GM19239 (cell line): ENCODE measurements around the gene KIAA1217.

ENCODE experiments used
- DNase-seq: peaks from one replicate; pipeline ENCODE4 v3.0.0; 2011; ENCODE audit warnings: low spot score; ENCODE audit not compliant: insufficient read length
- FAIRE-seq: peaks from 2 replicates; lab custom pipeline; 2011; peaks lifted over from hg19 to GRCh38; lab: Jason Lieb, UNC

The KIAA1217 gene

DNA sequence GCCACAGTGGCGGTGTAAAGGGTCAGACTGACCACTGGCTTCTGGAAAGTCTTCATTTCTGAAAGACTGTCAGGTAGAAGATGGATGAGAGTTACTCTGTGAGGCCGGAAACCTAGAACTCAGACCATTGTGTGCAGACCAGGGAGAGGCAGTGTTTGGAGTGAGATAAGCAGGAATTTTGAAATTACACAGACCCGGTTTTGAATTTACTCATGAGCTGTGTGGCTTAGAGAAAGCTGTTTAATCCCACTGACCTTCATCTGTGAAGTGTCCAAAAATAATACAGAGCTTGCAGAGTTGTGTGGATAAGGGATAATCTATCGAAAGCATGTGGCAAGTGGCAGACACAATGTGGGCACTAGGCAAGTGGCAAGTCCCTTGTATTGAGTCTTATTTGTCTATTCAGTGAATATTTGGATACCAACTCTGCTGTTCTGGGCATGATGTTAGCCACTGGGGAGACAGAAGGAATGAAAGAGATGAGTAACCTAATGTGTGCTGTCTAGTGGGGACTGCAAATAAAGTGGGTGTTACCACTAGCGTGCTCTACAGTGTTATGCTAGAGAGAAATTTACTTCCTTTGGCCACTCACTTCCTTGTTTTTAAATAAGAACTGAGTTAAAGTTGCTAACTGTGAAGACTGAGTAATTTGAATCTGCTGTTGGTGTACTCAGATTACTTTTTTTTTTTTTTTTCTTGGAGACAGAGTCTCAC lies 69.4 kb downstream of the KIAA1217 start:
- FAIRE-seq = no peak
- DNase-seq = no peak

DNA sequence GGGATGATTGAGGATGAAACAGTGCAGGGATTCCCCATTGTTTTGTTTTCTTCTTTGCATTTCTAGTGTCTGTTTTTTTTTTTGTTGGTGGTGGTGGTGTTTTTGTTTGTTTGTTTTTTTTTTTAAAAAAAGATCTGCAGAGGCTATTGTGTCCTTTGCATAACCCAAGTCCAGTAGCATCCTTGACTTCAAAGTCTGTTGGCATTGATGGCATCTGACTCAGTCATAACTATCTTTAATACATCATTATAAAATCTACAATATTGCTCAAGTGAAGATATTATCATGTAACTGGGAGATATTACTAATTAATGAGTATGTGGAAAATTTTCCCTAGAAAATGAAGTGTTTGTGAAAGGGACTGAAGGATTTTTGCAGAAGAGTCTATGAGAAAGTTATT lies 70.2 kb downstream of the KIAA1217 start:
- FAIRE-seq (no peak), DNase-seq (no peak)

DNA sequence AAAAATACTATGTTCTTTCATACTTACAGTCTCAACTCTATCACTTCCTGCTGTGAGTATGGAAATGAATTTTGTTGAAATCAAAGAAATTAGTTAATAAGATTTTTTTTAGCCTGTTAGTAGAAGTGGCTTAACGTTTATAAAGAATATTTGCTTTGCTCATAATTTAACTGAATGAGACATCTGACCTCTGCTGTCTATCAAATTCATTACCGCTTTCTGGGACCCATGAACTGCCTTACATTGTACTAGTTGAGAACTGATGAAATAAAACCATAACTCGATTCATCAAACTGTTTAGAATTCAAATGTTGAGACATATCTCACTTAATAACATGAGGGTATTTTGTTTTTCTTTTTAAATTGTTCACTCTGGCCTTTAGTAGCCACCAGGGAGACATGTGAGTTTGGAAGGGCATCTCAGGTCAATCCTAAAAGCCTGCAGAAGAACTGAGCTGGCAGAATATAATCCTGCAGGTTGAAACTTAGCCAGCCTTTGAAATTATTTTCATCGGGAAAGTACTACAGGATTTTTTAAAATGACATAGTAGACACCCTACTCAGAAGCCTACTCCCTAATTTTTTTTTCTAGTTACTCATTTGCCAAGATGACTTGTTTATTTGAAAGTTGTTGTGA lies 78.7 kb downstream of the KIAA1217 start:
- DNase-seq (no peak), FAIRE-seq (no peak)

DNA sequence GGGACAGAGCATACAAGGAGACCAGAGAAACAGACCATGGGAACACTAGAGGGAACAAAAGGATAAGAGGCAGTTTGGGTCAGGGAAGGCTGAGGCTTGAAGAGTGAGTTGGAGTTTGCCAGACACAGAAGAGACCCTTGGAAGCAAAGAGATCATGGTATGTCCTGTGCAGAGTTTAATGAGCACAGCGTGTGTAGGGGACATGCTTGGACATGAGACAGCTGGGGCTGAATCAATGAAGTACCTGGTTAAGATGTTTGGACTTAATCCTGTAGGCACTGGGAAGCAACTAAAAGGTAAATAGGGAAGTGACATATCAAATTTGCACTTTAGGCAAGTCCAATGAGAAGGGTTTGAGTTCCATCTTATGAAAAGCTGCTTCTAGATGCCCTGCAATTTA lies 79.6 kb downstream of the KIAA1217 start:
- DNase-seq (no peak), FAIRE-seq (no peak)

DNA sequence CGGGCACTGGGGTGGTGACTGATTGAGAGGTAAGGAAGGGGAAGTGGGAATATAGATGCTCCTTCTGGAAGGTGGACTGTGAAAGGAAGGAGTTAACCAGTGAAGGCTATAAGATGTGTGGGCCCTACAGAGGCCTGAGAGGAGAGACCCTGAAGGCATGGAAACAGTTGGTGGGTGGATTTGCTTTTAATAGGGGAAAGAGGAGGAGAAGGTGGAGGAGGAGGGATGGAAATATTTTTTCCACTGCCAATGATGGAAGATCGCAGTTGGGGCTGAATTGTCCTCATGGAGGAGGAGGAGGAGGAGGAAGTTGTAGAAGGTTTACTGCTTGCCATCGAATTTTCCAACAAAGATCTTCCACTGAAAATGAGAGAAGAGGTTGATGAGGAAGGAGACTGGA lies 80.3 kb downstream of the KIAA1217 start:
- DNase-seq (no peak), FAIRE-seq (no peak)

DNA sequence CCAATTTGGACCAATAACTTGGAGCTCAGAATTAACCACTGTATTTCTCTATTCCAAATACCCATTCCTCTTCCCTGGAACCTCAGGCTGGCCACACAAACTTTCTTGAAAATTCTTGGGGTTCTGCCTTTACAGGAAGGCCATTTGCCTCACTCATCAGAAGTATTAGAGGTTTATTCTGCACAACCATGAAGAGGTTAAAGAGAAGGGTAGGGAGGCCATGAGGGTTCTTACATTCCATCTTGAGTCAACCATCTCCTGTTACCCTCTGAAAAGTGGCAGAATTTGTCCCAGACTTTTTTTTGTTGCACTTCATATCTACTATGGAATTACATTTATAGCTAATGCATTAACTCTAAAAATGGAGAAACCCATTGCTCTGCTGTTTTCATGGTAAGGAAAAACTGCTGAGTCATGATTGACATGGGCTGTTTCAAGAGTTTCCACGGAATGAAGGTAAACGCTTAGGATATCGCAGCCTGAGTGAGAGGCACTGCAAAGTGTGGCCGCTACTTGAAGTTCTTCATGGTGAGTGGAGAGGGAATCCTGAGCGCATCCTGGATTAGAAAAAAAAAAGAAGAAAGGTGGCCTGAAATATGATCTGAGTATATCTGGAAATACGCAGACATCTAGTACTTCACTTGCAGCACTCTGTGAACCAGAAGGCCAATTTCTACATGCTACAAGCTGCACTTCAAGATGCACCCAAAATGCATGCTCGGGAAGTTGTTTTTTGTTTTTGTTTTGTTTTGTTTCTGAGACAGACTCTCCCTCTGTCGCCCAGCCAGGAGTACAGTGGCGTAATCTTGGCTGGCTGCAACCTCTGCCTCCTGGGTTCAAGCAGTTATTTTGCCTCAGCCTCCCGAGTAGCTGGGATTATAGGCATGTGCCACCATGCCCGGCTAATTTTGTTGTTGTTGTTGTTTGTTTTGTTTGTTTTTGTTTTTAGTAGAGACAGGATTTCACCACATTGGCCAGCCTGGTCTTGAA lies 83.7 kb downstream of the KIAA1217 start:
- no peak for FAIRE-seq

DNA sequence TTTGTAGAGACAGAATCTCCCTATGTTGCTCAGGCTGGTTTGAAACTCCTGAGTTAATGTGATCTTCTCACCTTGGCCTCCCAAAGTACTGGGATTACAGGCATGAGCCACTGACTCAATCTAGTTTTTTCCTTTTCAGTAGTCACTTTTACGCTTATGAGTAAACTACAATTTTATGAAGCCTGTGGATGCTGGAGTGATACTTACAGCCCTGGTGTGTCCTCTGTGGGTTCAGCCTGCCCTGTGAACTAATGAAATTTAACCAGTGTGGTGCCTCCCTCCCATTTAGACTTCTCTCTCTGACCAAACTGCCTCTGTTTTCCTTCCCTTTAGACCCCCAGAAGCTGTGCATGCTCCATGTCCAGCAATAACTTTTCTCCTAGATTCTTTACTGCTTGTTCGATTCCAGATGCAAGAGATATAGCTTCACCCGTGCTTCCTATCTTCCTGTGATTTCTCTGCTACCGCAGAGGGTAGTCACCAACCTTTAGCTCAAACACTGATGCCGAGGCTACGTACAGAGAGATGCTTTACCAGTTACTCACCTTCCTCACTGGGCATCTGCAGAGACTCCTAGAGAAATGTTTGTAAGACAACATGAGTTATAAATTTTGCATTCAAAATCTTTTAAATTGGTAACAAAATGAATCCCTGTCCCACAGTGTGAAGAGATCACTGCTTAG lies 90.8 kb downstream of the KIAA1217 start:
- DNase-seq (no peak), FAIRE-seq (no peak)

More for the DNA sequence above, 83.7 kb downstream of the KIAA1217 start:
- no peak for DNase-seq

DNA sequence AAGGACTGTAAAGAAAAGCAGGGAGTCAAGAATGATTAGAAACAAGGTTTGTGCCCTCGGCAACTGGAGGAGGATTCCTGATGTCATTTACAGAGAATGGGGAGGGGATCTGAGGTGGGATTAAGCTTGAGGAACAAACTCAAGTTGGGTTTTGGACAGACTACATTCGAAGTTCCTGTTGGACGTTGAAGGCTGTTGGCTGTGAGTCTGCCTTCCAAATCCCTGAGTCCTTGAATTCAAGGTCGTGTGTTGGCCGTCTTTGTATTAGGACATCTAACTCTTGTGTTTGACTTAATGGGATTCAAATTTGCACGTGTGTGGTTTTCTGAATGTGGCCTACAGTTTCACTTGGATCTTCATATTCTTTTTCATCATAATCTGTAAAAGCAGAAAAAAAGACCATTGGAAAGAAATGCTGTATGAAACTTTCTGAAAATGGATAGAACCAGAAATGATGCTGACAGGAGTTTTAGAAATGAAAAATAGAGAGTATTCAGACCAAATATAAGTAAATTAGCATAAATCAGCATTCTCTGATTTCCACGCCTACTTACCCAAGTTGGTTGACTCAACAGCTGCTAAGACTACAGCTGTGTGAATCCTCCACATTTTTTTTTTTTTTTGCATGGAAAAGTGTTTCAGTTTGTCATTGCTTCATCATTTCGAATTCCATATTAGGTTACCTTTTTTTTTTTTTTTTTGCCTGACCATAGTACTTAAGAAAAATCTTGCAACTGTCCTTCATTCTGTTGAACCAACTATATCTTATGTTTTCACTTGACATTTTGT lies 94.8 kb downstream of the KIAA1217 start:
- FAIRE-seq (no peak), DNase-seq (no peak)

DNA sequence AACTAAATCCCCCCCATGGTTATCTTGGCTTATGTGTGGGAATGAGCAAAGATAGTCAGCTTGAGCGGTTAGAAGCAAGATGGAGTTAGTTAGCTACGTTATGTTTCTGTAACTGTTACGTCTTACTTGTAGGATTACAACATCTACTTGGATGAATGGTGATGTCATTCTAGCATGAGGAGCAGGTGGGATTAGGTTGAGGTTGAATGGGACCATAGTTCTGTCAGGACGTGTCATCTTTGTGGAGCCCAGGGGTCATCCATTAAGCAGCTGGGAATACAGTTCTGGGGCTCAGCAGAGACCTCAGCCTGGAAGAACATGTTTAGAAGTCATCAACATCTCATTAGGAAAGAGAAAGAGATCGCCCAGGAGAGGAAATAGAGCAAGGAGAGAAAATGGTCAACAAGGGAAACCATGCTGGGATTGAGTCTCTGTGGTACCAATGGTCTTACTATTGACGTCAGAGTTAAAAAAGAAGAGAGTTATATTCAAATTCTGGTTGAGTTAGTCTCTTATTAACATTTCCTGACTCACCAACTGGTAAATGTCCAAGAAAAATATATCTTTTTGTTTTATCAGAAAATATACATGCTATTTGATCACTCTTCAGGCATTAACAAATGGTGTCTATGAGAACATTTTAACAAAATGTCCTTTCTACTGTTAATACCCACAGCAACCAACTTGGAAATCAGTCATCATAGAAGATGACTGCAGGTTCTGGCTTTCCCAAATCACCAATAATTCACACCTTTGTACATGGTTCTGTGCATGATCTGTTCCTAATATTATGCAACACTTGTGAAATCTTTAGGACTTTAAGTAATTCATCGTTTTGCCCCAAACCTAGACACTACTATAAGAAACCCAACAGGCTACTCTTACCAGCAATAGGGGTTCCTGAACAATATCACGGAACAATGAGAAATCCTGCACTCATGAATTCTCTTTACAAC lies 96.9 kb downstream of the KIAA1217 start:
- DNase-seq (no peak), FAIRE-seq (no peak)

DNA sequence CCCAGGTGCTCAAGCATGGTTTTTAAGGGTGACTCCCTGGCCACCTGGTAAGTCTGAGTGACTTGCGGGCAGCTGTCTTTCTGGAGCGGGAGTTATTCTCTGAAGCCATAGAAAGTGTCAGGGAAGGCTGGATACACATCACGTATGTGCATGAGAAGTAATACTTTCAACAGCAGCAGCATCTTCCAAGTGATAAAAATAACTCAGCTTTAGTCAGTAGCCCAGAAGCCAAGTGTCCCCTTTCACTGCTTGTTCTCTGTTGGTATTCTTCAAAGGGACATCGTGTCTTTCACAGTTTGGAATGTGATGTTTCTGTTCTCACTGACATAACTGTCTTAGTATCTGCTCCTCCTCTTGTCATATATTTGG lies 97.6 kb downstream of the KIAA1217 start:
- DNase-seq (no peak), FAIRE-seq (no peak)

DNA sequence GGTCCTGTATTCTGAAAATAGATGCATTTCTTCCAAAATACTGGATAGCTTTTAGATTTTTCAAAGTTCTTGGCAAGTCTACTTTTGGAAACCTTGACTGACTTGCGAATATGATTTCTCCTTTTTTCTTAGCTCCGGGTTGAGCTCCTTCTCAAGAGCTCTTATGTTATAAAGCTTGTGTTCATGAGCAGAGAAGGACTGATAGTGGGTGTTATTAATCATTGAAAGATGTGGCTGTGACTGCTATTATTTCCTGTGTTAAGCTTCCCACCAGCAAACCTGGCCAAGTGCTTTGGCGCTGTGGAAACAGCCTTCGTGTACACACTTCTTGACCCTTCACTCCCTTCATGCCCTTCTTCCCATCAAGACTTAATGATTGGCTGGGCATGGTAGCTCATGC lies 98.2 kb downstream of the KIAA1217 start:
- no peak for FAIRE-seq

DNA sequence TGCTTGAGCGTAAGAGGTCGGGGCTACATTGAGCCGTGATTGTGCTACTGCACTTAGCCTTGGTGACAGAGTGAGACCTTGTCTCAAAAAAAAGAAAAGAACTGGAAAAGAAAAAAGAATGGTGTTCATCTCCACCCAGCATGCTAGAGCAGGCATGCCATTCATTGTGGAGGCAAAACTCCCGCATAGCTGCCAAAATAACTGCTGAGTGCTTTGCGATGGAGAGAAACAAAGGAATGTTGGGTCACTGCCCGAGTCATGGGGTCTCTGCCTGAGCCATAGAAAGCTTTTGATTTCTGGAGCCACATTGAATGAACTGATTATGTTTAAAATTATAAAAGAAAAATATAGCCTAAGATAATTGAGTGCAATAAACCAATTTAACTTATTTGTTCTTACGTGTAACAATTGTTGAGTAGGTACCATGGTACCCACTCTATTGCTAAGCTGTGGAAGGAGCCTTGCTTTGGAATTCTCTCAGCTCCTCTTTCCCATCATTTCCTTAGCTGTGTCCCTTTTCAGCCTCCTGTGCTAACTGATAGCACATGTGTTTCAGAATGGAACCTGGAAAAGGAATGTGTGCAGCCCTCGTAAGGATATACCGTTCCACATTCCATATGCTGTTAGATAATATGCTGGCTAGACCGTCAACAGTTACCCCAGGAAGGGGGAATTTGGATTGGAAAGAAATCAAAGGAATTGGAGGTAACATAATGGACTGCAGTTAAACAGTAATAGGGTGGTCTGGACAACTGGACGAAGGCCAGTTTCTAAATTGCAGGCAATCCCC lies 99.0 kb downstream of the KIAA1217 start:
- FAIRE-seq = no peak

More for the DNA sequence above, 98.2 kb downstream of the KIAA1217 start:
- DNase-seq = no peak

DNA sequence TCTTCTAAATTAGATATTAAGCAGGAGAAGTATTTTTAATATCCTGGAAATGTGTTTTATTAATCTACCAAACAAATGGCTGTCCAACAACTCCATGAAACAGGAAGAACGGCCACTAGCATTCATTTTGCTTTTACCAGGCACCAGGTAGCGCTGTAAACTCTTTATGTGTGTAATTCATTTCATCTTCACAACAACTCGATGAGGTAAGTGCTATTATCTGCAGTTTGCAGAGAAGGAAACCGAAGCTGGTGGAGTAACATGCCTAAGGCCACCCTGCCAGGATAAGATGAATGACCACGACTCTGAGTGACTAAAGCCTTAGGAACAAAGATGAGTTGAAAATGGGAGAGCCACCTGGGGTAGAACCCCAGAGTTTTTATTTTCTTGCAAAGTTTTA lies 101.2 kb downstream of the KIAA1217 start:
- no peak for FAIRE-seq
- DNase-seq = no peak

More for the DNA sequence above, 99.0 kb downstream of the KIAA1217 start:
- no peak for DNase-seq

DNA sequence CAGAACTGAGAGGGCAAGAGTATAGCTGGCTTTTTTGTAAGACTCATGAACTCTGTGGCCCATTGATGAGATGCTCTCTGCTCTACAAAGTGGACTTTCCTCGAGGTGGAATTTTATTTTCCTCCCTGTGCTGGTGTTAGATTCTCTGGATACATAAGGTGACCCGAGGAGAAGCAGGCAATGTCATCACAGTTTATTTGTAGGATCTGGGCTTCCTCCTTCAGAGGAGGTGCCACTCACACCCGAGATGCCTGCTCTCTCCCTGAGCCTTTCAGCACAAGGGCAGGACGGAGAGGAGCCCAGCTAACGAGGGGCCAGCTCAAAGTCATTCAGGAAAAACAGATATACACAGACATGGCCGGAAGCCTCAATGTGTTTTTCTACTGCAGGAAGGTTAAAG lies 103.0 kb downstream of the KIAA1217 start:
- DNase-seq (no peak), FAIRE-seq (no peak)

DNA sequence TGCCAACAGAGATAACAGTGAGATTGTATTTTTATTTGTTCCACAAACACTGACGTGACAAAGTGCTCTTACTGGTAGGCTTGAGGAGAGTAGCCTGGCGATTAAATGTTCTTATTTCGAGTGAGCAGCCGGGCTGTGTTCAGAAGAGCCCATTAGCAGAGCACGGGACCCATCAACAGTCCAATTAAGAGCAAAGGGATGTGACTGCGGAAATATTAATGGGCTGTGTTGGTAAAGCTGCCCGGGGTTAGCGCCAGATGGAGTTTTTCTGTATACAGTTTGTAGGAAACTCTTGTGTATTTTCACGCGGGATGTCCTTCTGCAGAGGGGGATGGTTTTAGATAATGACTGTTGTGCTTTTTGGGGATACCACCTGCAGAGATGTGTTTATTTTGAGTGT lies 104.3 kb downstream of the KIAA1217 start:
- DNase-seq = no peak
- FAIRE-seq = no peak

DNA sequence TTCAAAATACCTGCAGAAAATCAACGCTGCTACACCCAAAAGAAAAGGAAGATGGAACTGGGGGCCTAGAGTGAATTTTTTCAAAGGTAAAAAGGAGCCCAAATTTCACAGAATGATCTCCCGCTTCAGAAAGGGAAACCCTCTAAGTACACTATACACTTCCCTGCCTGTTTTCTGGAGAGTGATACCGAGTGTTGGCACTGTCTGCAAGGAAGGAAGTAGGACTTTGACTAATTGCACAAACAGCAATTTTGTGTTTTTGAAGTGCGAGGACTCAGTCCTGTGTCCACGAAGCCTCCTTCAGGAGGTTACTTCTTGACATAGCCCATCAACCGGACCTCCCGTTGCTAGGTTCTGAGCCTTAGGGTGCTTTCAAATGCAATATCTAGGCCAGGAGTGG lies 106.3 kb downstream of the KIAA1217 start:
- DNase-seq (no peak), FAIRE-seq (no peak)

DNA sequence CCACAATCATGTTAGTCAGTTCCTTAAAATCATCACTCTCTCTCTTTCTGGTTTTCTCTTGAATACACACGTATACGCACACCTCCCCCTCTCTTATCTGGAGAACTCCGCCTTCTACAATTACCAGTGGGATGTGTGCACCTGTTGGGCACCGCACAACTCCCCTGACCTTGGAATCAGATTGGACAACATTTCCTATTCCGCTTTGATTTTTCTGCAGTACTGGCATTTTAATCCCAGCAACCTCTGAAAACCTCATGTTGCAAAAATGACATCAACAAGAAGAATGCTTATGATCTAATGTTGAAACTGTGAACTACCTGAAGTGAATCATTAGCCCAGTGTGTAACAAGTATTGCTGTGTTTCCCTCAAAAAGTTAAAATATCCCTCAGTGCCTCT lies 109.6 kb downstream of the KIAA1217 start:
- DNase-seq = no peak
- no peak for FAIRE-seq

DNA sequence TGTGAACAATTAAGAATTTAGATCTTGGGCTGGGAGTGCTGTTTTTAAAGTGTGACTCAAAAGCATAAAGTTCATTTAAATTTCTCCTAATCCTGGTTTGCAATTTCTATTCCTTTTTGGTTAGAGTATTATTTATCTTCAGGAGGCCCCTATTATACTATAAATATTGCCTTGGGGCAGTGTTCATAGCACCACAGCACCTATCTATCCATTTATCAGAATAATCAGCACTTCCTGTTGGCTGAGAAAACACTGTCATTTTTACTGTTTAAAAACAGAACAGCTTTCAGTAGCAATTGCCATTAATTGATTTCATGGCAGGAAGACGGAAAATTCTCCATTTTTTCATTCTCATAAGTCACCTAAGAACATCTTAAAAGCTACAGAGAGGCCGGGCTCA lies 111.4 kb downstream of the KIAA1217 start:
- DNase-seq (no peak), FAIRE-seq (no peak)
